KMS-11 (cell line): ENCODE measurements around the gene KRTAP29-1.
"Not testable (repeated sequence)": the region's sequence is repeated elsewhere in the genome, so short reads cannot be mapped to it uniquely, and the experiment has no call there.

Experiments
- H2AFZ ChIP-seq: fragments of 200-600 bp; sonication (generic); 2 replicates; pipeline ENCODE4 v1.6.1; 2016; ENCODE audit warnings: antibody characterized with exemption, mixed run types, low read depth
- H3K27ac ChIP-seq: fragments of 200-600 bp; sonication (generic); 2 replicates; pipeline ENCODE4 v1.6.1; 2016; ENCODE audit warnings: mild to moderate bottlenecking, mixed run types
- H3K27me3 ChIP-seq: fragments of 200-600 bp; sonication (generic); 2 replicates; pipeline ENCODE4 v1.6.1; 2017; ENCODE audit warnings: mild to moderate bottlenecking, low read depth, mixed run types, moderate library complexity; ENCODE audit not compliant: insufficient read depth
- H3K36me3 ChIP-seq: fragments of 200-600 bp; sonication (generic); 2 replicates; pipeline ENCODE4 v1.6.1; 2017; ENCODE audit warnings: mild to moderate bottlenecking, mixed run types; ENCODE audit not compliant: insufficient read depth
- H3K4me1 ChIP-seq: fragments of 200-600 bp; sonication (generic); 2 replicates; pipeline ENCODE4 v1.6.1; 2016; ENCODE audit warnings: mild to moderate bottlenecking, low read depth, mixed run types; ENCODE audit not compliant: poor library complexity, severe bottlenecking
- H3K4me2 ChIP-seq: fragments of 200-600 bp; sonication (generic); 2 replicates; pipeline ENCODE4 v1.7.0; 2016; ENCODE audit warnings: mild to moderate bottlenecking, mixed run types
- H3K4me3 ChIP-seq: fragments of 200-600 bp; sonication (generic); IDR thresholded peaks from 2 replicates; pipeline ENCODE4 v1.6.1; 2017; ENCODE audit warnings: low read depth, low read length, mixed read lengths; ENCODE audit not compliant: insufficient read depth
- H3K79me2 ChIP-seq: fragments of 200-600 bp; sonication (generic); 2 replicates; pipeline ENCODE4 v1.6.1; 2016; ENCODE audit warnings: low read depth, mixed run types; ENCODE audit not compliant: insufficient read depth
- H3K9ac ChIP-seq: fragments of 200-600 bp; sonication (generic); 2 replicates; pipeline ENCODE4 v1.6.1; 2016; ENCODE audit warnings: mild to moderate bottlenecking, mixed run types
- H4K20me1 ChIP-seq: fragments of 200-600 bp; sonication (generic); 2 replicates; pipeline ENCODE4 v1.6.1; 2016; ENCODE audit warnings: mild to moderate bottlenecking, mixed run types; ENCODE audit not compliant: insufficient read depth
- CTCF ChIP-seq: fragments of 200-600 bp; sonication (generic); conservative IDR thresholded peaks from 2 replicates; pipeline ENCODE4 v1.6.1; 2017; ENCODE audit warnings: low read depth, mild to moderate bottlenecking, antibody characterized with exemption, low read length, moderate library complexity, mixed read lengths

KRTAP29-1 gene

GRCh38 chr17:41284043-41284442, 18.6 kb downstream of the KRTAP29-1 start:
- H3K4me3 ChIP-seq = no peak overlapping the region
- H3K36me3 ChIP-seq = no peaks in the 10 kb centered on the region
- TF ChIP-seq CTCF = no peak
- no peak overlapping the region for H3K27ac ChIP-seq
- no peak overlapping the region for H2AFZ ChIP-seq
- H3K79me2 ChIP-seq = no peaks in the 10 kb centered on the region
- H4K20me1 ChIP-seq = no peaks in the 10 kb centered on the region
- no peak overlapping the region for H3K9ac ChIP-seq
- H3K4me1 ChIP-seq = no peaks in the 10 kb centered on the region
- H3K27me3 ChIP-seq = no peaks in the 10 kb centered on the region
- no peak overlapping the region for H3K4me2 ChIP-seq

GRCh38 chr17:41278176-41278955, 24.3 kb downstream of the KRTAP29-1 start:
- Histone ChIP-seq H3K4me3 (no peak overlapping the region), H2AFZ (no peak overlapping the region), H3K27me3 (no peaks in the 10 kb centered on the region), H3K9ac (no peak overlapping the region), H4K20me1 (no peaks in the 10 kb centered on the region), H3K27ac (no peak overlapping the region), H3K36me3 (no peaks in the 10 kb centered on the region), H3K4me2 (no peak overlapping the region), H3K79me2 (no peaks in the 10 kb centered on the region), H3K4me1 (no peaks in the 10 kb centered on the region)
- no peak for TF ChIP-seq CTCF

- not testable (repeated sequence) for H3K27me3 ChIP-seq, H3K4me2 ChIP-seq, H2AFZ ChIP-seq
These were observed 26.9 kb downstream of the KRTAP29-1 start, which contains the start of gene KRTAP9-7 for GRCh38 chr17:41275648-41276190. TSS of gene KRTAP9-7 (plus strand) at chr17:41275698. CDS start at chr17:41275698, 0 bp downstream.

GRCh38 chr17:41271858-41272257, 30.8 kb downstream of the KRTAP29-1 start:
- Histone ChIP-seq H3K4me1 (no peaks in the 10 kb centered on the region), H3K79me2 (no peaks in the 10 kb centered on the region), H3K36me3 (no peaks in the 10 kb centered on the region), H3K4me2 (no peak overlapping the region), H2AFZ (no peak overlapping the region), H3K27ac (no peak overlapping the region), H3K4me3 (no peak overlapping the region), H3K27me3 (no peaks in the 10 kb centered on the region), H4K20me1 (no peaks in the 10 kb centered on the region), H3K9ac (no peak overlapping the region)
- TF ChIP-seq CTCF = no peak

More at GRCh38 chr17:41275648-41276190, 26.9 kb downstream of the KRTAP29-1 start, which contains the start of gene KRTAP9-7:
- H3K4me3 ChIP-seq, H3K27ac ChIP-seq, H3K9ac ChIP-seq, H3K4me1 ChIP-seq, H4K20me1 ChIP-seq, H3K79me2 ChIP-seq, H3K36me3 ChIP-seq: not testable (repeated sequence)

GRCh38 chr17:41271323-41271722, 31.3 kb downstream of the KRTAP29-1 start:
- not testable (repeated sequence) for H3K4me3 ChIP-seq, H3K27me3 ChIP-seq, H3K79me2 ChIP-seq, H2AFZ ChIP-seq, H3K36me3 ChIP-seq, H3K27ac ChIP-seq, H3K9ac ChIP-seq, H4K20me1 ChIP-seq, H3K4me2 ChIP-seq, H3K4me1 ChIP-seq
